ENCODE results near the gene ADPRHL1.

ADPRHL1 gene

DNA sequence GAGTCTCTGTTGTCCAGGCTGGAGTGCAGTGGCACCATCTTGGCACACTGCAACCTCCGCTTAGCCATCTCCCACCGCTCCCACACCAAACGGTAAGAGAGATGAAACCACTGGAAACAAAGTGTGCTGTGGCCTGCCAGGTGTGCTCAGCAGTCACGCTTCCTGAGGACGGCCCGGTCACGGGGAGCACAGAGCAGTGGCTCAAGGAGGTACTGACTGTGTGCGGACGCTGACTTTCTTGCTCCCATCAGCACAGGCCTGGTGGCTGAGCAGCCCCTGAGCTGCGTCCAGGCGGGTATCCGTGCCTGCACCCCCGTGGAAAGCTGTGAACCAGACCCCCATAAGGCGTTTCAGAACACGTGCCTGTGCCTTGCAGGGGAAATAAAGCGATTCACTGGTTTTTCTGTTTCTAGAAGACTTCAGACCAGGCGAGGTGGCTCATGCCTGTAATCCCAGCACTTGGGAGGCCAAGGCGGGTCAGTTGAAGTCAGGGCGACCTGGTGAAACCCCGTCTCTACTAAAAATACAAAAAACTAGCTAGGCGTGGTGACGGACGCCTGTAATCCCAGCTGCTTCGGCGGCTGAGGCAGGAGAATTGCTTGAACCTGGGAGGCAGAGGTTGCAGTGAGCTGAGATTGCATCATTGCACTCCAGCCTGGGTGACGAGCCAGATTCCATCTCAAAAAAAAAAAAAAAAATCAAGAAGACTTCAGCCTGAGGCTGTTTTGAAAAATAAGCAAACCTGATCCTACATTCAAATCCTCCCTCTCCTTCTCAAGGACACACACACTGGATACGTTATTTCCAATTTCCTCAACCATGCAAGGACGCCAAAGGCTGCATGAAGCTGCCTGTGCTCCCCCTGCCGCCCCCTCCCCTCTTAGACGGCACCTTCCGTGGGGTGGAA is 25.5 kb downstream of the ADPRHL1 start:
- H3K27ac ChIP-seq, result peak overlapping the region; percentile 50
- TF ChIP-seq, protein P1, sequence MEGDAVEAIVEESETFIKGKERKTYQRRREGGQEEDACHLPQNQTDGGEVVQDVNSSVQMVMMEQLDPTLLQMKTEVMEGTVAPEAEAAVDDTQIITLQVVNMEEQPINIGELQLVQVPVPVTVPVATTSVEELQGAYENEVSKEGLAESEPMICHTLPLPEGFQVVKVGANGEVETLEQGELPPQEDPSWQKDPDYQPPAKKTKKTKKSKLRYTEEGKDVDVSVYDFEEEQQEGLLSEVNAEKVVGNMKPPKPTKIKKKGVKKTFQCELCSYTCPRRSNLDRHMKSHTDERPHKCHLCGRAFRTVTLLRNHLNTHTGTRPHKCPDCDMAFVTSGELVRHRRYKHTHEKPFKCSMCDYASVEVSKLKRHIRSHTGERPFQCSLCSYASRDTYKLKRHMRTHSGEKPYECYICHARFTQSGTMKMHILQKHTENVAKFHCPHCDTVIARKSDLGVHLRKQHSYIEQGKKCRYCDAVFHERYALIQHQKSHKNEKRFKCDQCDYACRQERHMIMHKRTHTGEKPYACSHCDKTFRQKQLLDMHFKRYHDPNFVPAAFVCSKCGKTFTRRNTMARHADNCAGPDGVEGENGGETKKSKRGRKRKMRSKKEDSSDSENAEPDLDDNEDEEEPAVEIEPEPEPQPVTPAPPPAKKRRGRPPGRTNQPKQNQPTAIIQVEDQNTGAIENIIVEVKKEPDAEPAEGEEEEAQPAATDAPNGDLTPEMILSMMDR (IDR thresholded peaks at IDR 0.05), result no peak
- TF ChIP-seq ZFX (IDR thresholded peaks at IDR 0.05; ENCODE audit: borderline replicate concordance), result no peak

DNA sequence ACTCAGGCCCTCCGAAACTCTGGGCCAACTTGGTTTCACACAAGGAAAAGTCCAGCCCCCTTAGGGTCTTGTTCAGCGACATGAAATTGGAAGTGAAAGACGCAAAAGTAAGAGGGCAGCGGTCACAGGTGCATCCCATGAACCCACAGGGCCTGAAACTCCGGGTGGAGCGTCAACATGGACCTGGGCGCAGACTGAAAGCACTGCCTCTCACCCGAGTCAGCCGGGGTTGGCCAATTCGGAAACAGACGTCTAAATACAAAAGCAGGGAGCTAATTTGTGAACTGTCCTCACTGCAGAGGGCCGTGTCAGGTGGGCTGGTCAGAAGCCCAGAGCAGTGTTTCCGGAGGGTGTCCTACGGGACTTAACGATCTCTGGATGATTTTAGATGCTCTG is 26.7 kb downstream of the ADPRHL1 start:
- no peak overlapping the region for H3K27ac ChIP-seq
- no peak for TF ChIP-seq ZFX (IDR thresholded peaks at IDR 0.05; ENCODE audit: borderline replicate concordance)
- TF ChIP-seq, protein P1 (IDR thresholded peaks at IDR 0.05), result no peak

DNA sequence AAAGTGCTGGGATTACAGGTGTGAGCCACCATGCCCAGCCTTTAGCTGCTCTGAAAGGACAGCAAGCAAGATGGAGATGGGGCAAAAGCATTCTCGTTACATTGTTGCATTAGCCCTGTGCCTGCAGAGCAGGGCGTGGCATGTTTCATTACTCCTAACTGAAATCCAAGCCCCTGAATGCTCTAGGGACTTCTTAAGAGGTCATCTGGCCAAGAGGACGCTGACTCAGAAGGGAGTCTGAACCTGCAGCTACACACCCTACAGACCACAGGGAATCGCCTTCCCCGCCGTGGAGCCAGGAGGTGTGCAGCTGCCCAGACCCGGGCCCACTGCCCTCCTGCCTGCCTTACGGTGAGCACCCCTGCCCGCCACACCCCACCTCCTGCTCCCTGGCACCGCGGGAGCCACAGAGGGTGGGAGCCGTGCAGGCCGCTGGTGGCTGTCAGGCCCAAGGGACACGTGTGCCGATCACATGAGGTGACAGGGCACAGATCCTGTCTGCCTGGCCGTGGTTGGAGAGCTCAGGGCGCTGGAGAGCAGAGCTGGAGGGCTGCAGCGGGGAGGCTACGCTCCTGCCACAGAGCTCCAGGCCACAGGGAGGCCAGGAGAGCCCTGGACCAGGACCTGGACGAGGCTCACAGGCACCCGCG is 27.2 kb downstream of the ADPRHL1 start:
- TF ChIP-seq, protein P1 (IDR thresholded peaks at IDR 0.05), result no peak
- TF ChIP-seq ZFX (IDR thresholded peaks at IDR 0.05; ENCODE audit: borderline replicate concordance), result no peak
- H3K27ac ChIP-seq, result no peak overlapping the region

DNA sequence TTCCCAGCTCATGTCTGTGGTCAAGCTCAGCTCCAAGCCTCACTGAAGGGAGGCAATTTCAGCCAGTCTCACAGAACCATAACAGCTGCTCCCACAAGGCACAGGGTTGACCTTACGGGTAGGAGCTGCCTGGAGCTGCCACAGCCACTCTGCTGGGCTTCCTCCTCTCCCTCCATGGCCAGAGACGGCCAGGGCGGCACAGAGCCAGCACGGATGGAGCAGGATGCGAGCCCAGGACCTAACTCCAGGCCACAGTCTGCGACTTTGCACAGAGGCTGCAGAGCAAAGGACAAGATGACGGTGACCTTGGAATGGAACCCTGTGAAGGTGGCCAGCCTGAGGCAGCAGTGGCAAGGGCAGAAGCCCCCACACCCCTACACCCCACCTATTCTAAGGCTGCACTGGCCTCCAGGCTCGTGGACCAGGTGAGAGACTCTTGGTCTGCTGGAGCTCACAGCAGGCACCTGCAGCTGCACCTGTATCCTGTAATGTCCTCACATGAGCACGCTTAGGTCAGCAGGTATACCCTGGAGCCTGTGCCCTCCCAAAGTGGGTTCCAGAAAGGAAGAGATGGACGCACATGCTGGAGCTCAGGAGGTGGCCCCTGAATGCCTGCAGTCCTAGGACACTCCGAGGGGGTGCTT is 29.6 kb downstream of the ADPRHL1 start:
- TF ChIP-seq ZFX (IDR thresholded peaks at IDR 0.05; ENCODE audit: borderline replicate concordance), result no peak
- TF ChIP-seq, protein P1 (IDR thresholded peaks at IDR 0.05), result no peak
- H3K27ac ChIP-seq, result no peak overlapping the region

DNA sequence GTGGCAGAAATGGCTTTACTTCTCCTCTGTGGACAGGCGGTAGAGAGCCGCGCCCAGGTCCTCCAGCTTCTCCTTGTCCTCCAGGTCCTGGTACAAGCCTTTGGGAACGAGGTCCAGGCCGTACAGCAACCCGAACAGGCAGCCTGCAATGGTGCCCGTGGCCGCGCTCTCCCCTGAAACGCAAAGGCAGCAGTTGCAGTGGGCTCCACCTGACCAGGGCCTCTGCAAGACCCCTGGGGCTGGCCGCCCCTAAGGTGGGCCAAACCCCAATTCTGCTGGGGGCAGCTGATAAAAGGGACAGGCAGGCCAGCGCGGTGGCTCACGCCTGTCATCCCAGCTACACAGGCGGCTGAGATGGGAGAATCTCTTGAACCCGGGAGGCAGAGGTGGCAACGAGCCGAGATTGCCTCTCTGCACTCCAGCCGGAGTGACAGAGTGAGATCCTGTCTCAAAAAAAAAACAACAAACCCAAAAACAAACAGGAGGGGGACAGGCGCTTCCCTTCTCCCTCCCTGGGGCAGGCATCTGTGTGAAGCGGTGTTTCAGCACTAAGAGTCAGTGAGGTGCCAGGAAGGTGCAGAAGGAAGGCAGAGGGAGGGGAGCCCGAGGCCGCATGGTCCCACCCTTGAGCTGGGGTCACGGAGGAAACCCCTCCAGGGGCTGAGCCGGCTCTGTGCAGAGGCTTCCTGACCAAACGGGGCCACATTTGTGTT is 30.3 kb downstream of the ADPRHL1 start:
- no peak overlapping the region for H3K27ac ChIP-seq
- TF ChIP-seq, protein P1 (IDR thresholded peaks at IDR 0.05), result no peak
- TF ChIP-seq ZFX (IDR thresholded peaks at IDR 0.05; ENCODE audit: borderline replicate concordance), result no peak

DNA sequence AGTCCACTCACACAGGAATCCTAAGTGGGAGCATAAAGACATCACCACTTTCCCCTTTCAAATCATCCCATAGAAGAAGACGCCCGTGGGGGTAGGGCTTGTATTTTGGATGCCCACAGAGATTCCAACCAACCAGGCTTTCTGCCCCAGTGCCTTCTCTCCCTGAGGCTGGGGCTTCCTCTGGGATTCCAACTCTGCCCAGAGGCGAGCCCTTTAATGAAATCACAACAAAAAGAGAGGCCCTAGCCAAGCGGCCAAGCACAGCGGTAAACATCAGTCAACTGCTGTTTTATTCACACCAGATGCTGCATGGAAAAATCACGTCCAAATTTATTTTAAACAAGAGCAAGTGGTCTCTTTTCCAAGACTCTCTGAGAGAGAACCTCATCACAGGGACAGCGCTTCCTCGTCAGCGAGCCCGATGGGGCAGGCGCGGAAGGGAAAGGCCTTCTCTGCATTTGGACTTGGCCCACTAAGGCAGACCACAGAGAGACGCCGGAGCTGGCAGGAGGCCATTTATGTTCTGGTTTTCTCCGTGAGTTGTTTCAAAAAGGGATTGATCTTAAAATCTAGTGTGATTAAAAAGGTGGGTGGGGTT is 31.5 kb downstream of the ADPRHL1 start:
- TF ChIP-seq, protein P1 (IDR thresholded peaks at IDR 0.05), result no peak
- no peak for TF ChIP-seq ZFX (IDR thresholded peaks at IDR 0.05; ENCODE audit: borderline replicate concordance)
- no peak overlapping the region for H3K27ac ChIP-seq

Measured in 22Rv1 (cell line).